B cell (primary cell): ENCODE results near the gene LRRC10.

Experiments used
- EZH2 ChIP-seq: IDR thresholded peaks from 2 replicates; pipeline ENCODE4 v1.6.1; 2012; ENCODE audit warnings: borderline replicate concordance, low read depth, mild to moderate bottlenecking, moderate library complexity, low read length; ENCODE audit not compliant: insufficient read depth, poor library complexity, severe bottlenecking
- TF ChIP-seq, protein P1 (sequence below): fragments of 200-600 bp; IDR thresholded peaks from one replicate; pipeline ENCODE4 v1.8.0; 2022; ENCODE audit warnings: antibody characterized with exemption, mild to moderate bottlenecking

DNA sequence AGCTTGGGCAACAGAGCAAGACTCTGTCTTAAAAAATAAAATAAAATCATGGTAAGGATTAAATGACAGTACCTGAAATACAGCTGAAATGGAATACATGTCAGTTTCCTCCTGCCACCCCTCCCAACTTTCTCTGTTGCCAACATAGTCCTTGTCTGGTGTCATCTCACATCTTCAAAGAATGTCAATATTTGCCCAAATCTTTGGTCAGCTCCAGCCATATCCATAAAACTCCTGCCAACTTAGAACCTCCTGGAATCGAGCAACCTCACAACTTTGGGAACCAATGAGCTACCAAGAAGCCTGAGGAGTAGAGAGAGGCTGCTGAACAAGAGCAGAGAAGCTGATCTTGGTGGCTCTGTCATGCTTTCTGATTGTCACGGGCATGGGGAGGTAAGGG lies 10.8 kb upstream of the LRRC10 start:
- TF ChIP-seq, protein P1, sequence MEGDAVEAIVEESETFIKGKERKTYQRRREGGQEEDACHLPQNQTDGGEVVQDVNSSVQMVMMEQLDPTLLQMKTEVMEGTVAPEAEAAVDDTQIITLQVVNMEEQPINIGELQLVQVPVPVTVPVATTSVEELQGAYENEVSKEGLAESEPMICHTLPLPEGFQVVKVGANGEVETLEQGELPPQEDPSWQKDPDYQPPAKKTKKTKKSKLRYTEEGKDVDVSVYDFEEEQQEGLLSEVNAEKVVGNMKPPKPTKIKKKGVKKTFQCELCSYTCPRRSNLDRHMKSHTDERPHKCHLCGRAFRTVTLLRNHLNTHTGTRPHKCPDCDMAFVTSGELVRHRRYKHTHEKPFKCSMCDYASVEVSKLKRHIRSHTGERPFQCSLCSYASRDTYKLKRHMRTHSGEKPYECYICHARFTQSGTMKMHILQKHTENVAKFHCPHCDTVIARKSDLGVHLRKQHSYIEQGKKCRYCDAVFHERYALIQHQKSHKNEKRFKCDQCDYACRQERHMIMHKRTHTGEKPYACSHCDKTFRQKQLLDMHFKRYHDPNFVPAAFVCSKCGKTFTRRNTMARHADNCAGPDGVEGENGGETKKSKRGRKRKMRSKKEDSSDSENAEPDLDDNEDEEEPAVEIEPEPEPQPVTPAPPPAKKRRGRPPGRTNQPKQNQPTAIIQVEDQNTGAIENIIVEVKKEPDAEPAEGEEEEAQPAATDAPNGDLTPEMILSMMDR: no peak
- TF ChIP-seq EZH2: no peak
